Chondrocyte (in vitro differentiated cells): ENCODE measurements around the gene PHYHIPL. TPM values are rescaled to one million over a fixed set of nuclear protein-coding genes. Genes with fewer than 3 reads are reported as not detected.

Experiments
- DNase-seq: peaks from one replicate; pipeline ENCODE4 v3.0.0; 2021; ENCODE audit warnings: mixed read lengths, low spot score
- H3K27ac Mint-ChIP-seq: one replicate; pipeline ENCODE4 v1.8.0; 2021; ENCODE audit warnings: mild to moderate bottlenecking, moderate library complexity, mixed read lengths; ENCODE audit not compliant: unreplicated experiment
- H3K27me3 Mint-ChIP-seq: 2 replicates; pipeline ENCODE4 v1.8.0; 2021; ENCODE audit warnings: low read depth, mixed read lengths
- H3K36me3 Mint-ChIP-seq: 2 replicates; pipeline ENCODE4 v1.8.0; 2021; ENCODE audit warnings: low read depth, mixed read lengths
- H3K4me1 Mint-ChIP-seq: 2 replicates; pipeline ENCODE4 v1.8.0; 2021; ENCODE audit warnings: low read depth, mild to moderate bottlenecking, mixed read lengths
- H3K4me3 Mint-ChIP-seq: one replicate; pipeline ENCODE4 v1.8.0; 2021; ENCODE audit warnings: mild to moderate bottlenecking, moderate library complexity, mixed read lengths; ENCODE audit not compliant: unreplicated experiment
- H3K9me3 Mint-ChIP-seq: 2 replicates; pipeline ENCODE4 v1.8.0; 2021; ENCODE audit warnings: low read depth, mixed read lengths
- total RNA-seq: library from RNA; stranded (reverse); gene quantifications from 3 replicates; pipeline ENCODE4 v1.2.1, GENCODE V29; 2021
- TF ChIP-seq, protein P1 (sequence below): fragments of 200-600 bp; sonication (generic); IDR thresholded peaks from 2 replicates; pipeline ENCODE4 v1.5.0; 2021; ENCODE audit warnings: antibody characterized with exemption, mild to moderate bottlenecking, moderate library complexity

Gene PHYHIPL
- total RNA-seq, 1 donor from 2014 or later, result 0.20 TPM

DNA sequence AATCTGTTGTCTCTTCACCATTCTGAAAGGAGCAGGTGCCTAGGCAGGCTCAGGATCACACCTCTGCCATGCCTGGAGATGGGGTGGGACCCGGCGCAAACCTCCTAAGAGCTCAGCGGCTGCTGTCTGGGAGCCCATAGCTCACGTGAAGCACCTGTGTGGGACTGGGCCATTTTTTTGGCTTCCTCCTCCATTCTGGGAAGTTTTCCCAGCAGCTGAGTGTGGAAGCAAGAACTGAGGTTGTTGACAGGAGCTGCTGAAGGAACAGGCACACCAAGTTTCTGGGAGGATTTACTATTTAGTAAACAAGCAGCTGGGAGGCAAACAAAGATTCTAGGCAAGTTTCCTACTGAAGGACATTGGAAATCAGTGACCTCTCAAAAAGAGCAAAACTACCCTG, 108.6 kb downstream of the PHYHIPL start:
- TF ChIP-seq, protein P1, sequence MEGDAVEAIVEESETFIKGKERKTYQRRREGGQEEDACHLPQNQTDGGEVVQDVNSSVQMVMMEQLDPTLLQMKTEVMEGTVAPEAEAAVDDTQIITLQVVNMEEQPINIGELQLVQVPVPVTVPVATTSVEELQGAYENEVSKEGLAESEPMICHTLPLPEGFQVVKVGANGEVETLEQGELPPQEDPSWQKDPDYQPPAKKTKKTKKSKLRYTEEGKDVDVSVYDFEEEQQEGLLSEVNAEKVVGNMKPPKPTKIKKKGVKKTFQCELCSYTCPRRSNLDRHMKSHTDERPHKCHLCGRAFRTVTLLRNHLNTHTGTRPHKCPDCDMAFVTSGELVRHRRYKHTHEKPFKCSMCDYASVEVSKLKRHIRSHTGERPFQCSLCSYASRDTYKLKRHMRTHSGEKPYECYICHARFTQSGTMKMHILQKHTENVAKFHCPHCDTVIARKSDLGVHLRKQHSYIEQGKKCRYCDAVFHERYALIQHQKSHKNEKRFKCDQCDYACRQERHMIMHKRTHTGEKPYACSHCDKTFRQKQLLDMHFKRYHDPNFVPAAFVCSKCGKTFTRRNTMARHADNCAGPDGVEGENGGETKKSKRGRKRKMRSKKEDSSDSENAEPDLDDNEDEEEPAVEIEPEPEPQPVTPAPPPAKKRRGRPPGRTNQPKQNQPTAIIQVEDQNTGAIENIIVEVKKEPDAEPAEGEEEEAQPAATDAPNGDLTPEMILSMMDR, result no peak
- Mint-ChIP-seq H3K9me3 (no peaks in the 10 kb centered on the region), H3K27me3 (peaks cover 6% of the 10 kb centered on the region), H3K4me3 (no peak overlapping the region), H3K4me1 (peaks cover 14% of the 10 kb centered on the region), H3K36me3 (no peaks in the 10 kb centered on the region), H3K27ac (no peak overlapping the region)
- DNase-seq, result no peak

- Mint-ChIP-seq H3K4me1 (peaks cover 14% of the 10 kb centered on the region), H3K9me3 (no peaks in the 10 kb centered on the region), H3K27ac (no peak overlapping the region), H3K36me3 (no peaks in the 10 kb centered on the region), H3K4me3 (no peak overlapping the region), H3K27me3 (peaks cover 10% of the 10 kb centered on the region)
- no peak for DNase-seq
- TF ChIP-seq, protein P1, result no peak
Measured at GRCh38 chr10:59285848-59286247, 109.4 kb downstream of the PHYHIPL start.

DNA sequence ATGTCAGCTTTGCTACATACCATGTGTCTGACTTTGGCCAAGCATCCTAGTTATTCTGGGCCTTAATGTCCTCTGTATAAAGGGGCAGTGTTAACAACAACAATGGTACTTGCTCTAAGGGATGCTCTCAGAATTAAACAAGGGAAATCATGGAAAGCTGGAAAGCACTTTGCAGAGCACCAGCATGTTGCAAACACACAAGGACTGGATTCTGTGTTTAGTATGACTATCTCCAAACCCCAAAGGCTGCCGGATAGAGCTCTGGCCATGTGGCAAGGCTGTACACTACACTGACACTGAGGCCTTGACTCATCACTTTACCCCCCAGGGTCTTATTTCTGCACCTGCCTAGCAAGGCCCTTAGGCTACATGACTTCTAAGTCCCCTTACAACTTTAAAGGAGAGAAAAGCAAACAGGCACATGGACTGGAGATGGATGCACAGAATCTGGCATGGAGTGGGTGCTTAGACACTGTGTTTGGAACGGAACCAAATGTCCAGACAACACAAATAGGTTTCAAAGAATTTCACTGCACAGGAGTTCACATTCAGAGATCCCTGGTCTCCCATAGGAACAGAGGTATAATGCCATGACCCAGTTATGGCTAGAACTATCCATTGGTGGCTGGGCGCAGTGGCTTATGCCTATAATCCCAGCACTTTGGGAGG, 111.3 kb downstream of the PHYHIPL start:
- no peak overlapping the region for H3K27ac Mint-ChIP-seq
- no peak for DNase-seq
- no peaks in the 10 kb centered on the region for H3K36me3 Mint-ChIP-seq
- no peaks in the 10 kb centered on the region for H3K9me3 Mint-ChIP-seq
- H3K4me1 Mint-ChIP-seq, result peaks cover 10% of the 10 kb centered on the region
- peaks cover 8% of the 10 kb centered on the region for H3K27me3 Mint-ChIP-seq
- TF ChIP-seq, protein P1, result no peak
- H3K4me3 Mint-ChIP-seq, result no peak overlapping the region

DNA sequence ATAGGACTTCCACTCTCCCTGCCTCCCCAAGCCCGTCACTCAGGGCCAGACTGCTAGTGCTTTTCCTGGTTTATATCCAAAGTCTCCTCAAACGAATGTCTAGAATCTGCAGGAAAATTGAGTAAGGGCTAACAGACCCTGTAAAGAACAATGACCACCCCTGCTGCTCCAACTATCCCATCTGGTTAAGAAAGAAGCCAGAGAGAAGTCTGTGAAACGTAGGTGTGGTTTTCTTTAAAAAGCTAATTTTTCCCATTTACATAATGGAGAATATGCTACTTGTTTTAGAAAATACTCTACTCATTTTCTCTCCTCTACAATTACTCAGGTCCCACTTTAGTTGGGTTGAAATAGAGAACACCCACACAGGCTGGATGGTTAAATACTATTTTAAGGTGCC, 113.4 kb downstream of the PHYHIPL start:
- Mint-ChIP-seq H3K4me3 (no peak overlapping the region), H3K36me3 (no peaks in the 10 kb centered on the region), H3K4me1 (no peaks in the 10 kb centered on the region), H3K27me3 (peaks cover 5% of the 10 kb centered on the region), H3K9me3 (no peaks in the 10 kb centered on the region), H3K27ac (no peak overlapping the region)
- no peak for DNase-seq
- TF ChIP-seq, protein P1, result no peak

DNA sequence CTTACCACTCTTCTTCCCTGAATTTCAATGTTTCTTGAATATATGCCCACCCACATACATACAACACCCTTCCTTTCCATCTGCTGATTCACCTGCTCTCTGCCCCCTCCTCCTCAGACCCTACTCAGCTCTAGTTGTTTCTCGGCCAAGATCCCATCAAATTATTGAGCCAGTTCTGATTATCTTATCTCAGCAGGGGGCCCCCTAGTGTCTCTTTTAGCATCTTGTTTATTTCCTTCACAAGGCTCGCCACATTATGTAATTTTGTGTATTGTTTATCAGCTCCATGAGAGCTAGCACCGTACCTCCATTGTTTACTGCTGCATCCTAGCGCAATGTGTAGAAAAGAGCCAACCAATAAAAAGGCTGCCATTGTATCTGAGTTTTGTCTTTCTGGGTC, 114.0 kb downstream of the PHYHIPL start:
- no peak overlapping the region for H3K27ac Mint-ChIP-seq
- H3K36me3 Mint-ChIP-seq, result no peaks in the 10 kb centered on the region
- no peaks in the 10 kb centered on the region for H3K9me3 Mint-ChIP-seq
- peaks cover 5% of the 10 kb centered on the region for H3K27me3 Mint-ChIP-seq
- TF ChIP-seq, protein P1, result peak; percentile 15
- no peaks in the 10 kb centered on the region for H3K4me1 Mint-ChIP-seq
- no peak for DNase-seq
- H3K4me3 Mint-ChIP-seq, result no peak overlapping the region

Other genes starting within 250 kb of the PHYHIPL start
- 4.9 to 5.9 TPM (median 5.1 TPM) in 3 replicates for gene FAM13C, start 185.9 kb downstream of the PHYHIPL start, total RNA-seq